Duodenal mucosa (tissue), 2 donors: ENCODE data around the gene TLR9.
A peak's percentile ranks its signal among the peaks of the same experiment; 100 is the strongest.

Experiments
- H3K27ac ChIP-seq: one replicate; pipeline ENCODE4 v1.7.0; 2013; ENCODE audit warnings: low read depth, low read length
- H3K27me3 ChIP-seq, 2 donors: one replicate each; pipeline ENCODE4 v1.7.0; 2013; ENCODE audit warnings: low read length in 2 of 2, control low read depth in 1 of 2; ENCODE audit not compliant: insufficient read depth in 2 of 2, control insufficient read depth in 1 of 2
- H3K36me3 ChIP-seq, 2 donors: one replicate each; pipeline ENCODE4 v1.7.0; 2013; ENCODE audit warnings: low read length in 2 of 2, control low read depth in 1 of 2; ENCODE audit not compliant: insufficient read depth in 2 of 2, control insufficient read depth in 1 of 2
- H3K4me1 ChIP-seq, 2 donors: one replicate each; pipeline ENCODE4 v1.7.0; 2013; ENCODE audit warnings: low read length in 2 of 2, control low read depth in 1 of 2; ENCODE audit not compliant: insufficient read depth in 2 of 2, control insufficient read depth in 1 of 2
- H3K4me3 ChIP-seq, 2 donors: one replicate each; pipeline ENCODE4 v1.7.0; 2013; ENCODE audit warnings: low read length in 2 of 2, low read depth in 1 of 2
- H3K9ac ChIP-seq, 2 donors: one replicate each; pipeline ENCODE4 v1.7.0; 2013; ENCODE audit warnings: low read length in 2 of 2, low read depth in 1 of 2
- H3K9me3 ChIP-seq, 2 donors: one replicate each; pipeline ENCODE4 v1.7.0; 2013; ENCODE audit warnings: low read length in 2 of 2, control low read depth in 1 of 2; ENCODE audit not compliant: control insufficient read depth in 1 of 2

TLR9 gene

GRCh38 chr3:52259035-52259434 lies 33.6 kb upstream of the TLR9 start:
- Histone ChIP-seq H3K27me3 (no peaks in the 10 kb centered on the region), H3K9ac (no peak overlapping the region), H3K4me1 (peaks cover under 1 to 1% of the 10 kb centered on the region in 2 donors), H3K4me3 (no peak overlapping the region), H3K9me3 (no peaks in the 10 kb centered on the region), H3K36me3 (peaks cover 71 to 95% of the 10 kb centered on the region in 2 donors), H3K27ac (no peak overlapping the region)

GRCh38 chr3:52257911-52258310 lies 32.5 kb upstream of the TLR9 start:
- H3K4me3 ChIP-seq: no peak overlapping the region
- peaks cover 71 to 95% of the 10 kb centered on the region in 2 donors for H3K36me3 ChIP-seq
- H3K27ac ChIP-seq: no peak overlapping the region
- H3K4me1 ChIP-seq: peaks cover 8 to 12% of the 10 kb centered on the region in 2 donors
- no peaks in the 10 kb centered on the region for H3K27me3 ChIP-seq
- no peak overlapping the region for H3K9ac ChIP-seq
- H3K9me3 ChIP-seq: no peaks in the 10 kb centered on the region

GRCh38 chr3:52256622-52257021 lies 31.2 kb upstream of the TLR9 start:
- Histone ChIP-seq H3K4me1 (peaks cover 8 to 13% of the 10 kb centered on the region in 2 donors), H3K27me3 (no peaks in the 10 kb centered on the region), H3K27ac (no peak overlapping the region), H3K9me3 (no peaks in the 10 kb centered on the region), H3K36me3 (peaks cover 62 to 93% of the 10 kb centered on the region in 2 donors), H3K9ac (no peak overlapping the region), H3K4me3 (no peak overlapping the region)

GRCh38 chr3:52256159-52256558 lies 30.7 kb upstream of the TLR9 start:
- Histone ChIP-seq H3K27ac (no peak overlapping the region), H3K9ac (no peak overlapping the region)

GRCh38 chr3:52254608-52255007 lies 29.2 kb upstream of the TLR9 start:
- H3K4me1 ChIP-seq: peaks cover 8 to 13% of the 10 kb centered on the region in 2 donors
- H3K4me3 ChIP-seq: no peak overlapping the region
- H3K9me3 ChIP-seq: no peaks in the 10 kb centered on the region
- no peaks in the 10 kb centered on the region for H3K27me3 ChIP-seq
- H3K9ac ChIP-seq: no peak overlapping the region
- H3K36me3 ChIP-seq: peaks cover 65 to 81% of the 10 kb centered on the region in 2 donors
- H3K27ac ChIP-seq: no peak overlapping the region

More at GRCh38 chr3:52256159-52256558, 30.7 kb upstream of the TLR9 start:
- no peaks in the 10 kb centered on the region for H3K27me3 ChIP-seq
- peaks cover 8 to 13% of the 10 kb centered on the region in 2 donors for H3K4me1 ChIP-seq
- H3K36me3 ChIP-seq: peaks cover 62 to 91% of the 10 kb centered on the region in 2 donors
- no peaks in the 10 kb centered on the region for H3K9me3 ChIP-seq
- no peak overlapping the region for H3K4me3 ChIP-seq

- peaks cover 8 to 13% of the 10 kb centered on the region in 2 donors for H3K4me1 ChIP-seq
- H3K36me3 ChIP-seq: peaks cover 60 to 81% of the 10 kb centered on the region in 2 donors
- no peaks in the 10 kb centered on the region for H3K27me3 ChIP-seq
- H3K9ac ChIP-seq: no peak overlapping the region
- no peak overlapping the region for H3K4me3 ChIP-seq
- peak overlapping the region; percentile 42 for H3K27ac ChIP-seq
- H3K9me3 ChIP-seq: no peaks in the 10 kb centered on the region
These were observed 28.2 kb upstream of the TLR9 start for GRCh38 chr3:52253314-52254304.

GRCh38 chr3:52250122-52250521 lies 24.7 kb upstream of the TLR9 start:
- H3K4me1 ChIP-seq: peaks cover 12 to 39% of the 10 kb centered on the region in 2 donors
- H3K27ac ChIP-seq: no peak overlapping the region
- no peaks in the 10 kb centered on the region for H3K27me3 ChIP-seq
- no peak overlapping the region for H3K4me3 ChIP-seq
- H3K36me3 ChIP-seq: peaks cover 27 to 49% of the 10 kb centered on the region in 2 donors
- no peak overlapping the region for H3K9ac ChIP-seq
- no peaks in the 10 kb centered on the region for H3K9me3 ChIP-seq

GRCh38 chr3:52249683-52250082 lies 24.2 kb upstream of the TLR9 start:
- Histone ChIP-seq H3K27ac (no peak overlapping the region), H3K4me3 (no peak overlapping the region), H3K27me3 (no peaks in the 10 kb centered on the region), H3K9ac (no peak overlapping the region), H3K36me3 (peaks cover 27 to 48% of the 10 kb centered on the region in 2 donors), H3K4me1 (peaks cover 12 to 43% of the 10 kb centered on the region in 2 donors), H3K9me3 (no peaks in the 10 kb centered on the region)

- Histone ChIP-seq H3K36me3 (peaks cover 22 to 41% of the 10 kb centered on the region in 2 donors), H3K27me3 (no peaks in the 10 kb centered on the region), H3K4me3 (no peak overlapping the region), H3K9me3 (no peaks in the 10 kb centered on the region), H3K27ac (no peak overlapping the region), H3K9ac (no peak overlapping the region), H3K4me1 (peaks cover 11 to 47% of the 10 kb centered on the region in 2 donors)
These were observed 23.5 kb upstream of the TLR9 start for GRCh38 chr3:52248816-52249547.

- no peaks in the 10 kb centered on the region for H3K27me3 ChIP-seq
- no peak overlapping the region for H3K4me3 ChIP-seq
- no peak overlapping the region for H3K27ac ChIP-seq
- H3K4me1 ChIP-seq: peaks cover 4 to 42% of the 10 kb centered on the region in 2 donors
- H3K36me3 ChIP-seq: peaks cover 16 to 33% of the 10 kb centered on the region in 2 donors
- H3K9me3 ChIP-seq: no peaks in the 10 kb centered on the region
- H3K9ac ChIP-seq: no peak overlapping the region
These were observed 22.7 kb upstream of the TLR9 start for GRCh38 chr3:52248165-52248541.
